Non-pigmented ciliary epithelial cell (primary cell): ENCODE data around the gene TMEM98.
"Not testable (repeated sequence)": the region's sequence is repeated elsewhere in the genome, so short reads cannot be mapped to it uniquely, and the experiment has no call there.

Experiments
- DNase-seq: peaks from one replicate; pipeline ENCODE4 v3.0.0-alpha.2; 2010; ENCODE audit warnings: low read depth

TMEM98 gene

GRCh38 chr17:32927724-32928585 is at the start of gene TMEM98:
TMEM98 (plus strand) TSS chr17:32928153; CDS start chr17:32931529, 3,376 bp downstream.
- DNase-seq, result no peak

- no peak for DNase-seq
Observed at GRCh38 chr17:32878211-32878610, 49.7 kb upstream of the TMEM98 start.

GRCh38 chr17:32879134-32879533 is 48.8 kb upstream of the TMEM98 start:
- no peak for DNase-seq

GRCh38 chr17:32880671-32881453 is 47.1 kb upstream of the TMEM98 start:
- no peak for DNase-seq

GRCh38 chr17:32882029-32882428 is 45.9 kb upstream of the TMEM98 start:
- no peak for DNase-seq

GRCh38 chr17:32882734-32883133 is 45.2 kb upstream of the TMEM98 start:
- DNase-seq, result no peak

- DNase-seq, result not testable (repeated sequence)
Observed at GRCh38 chr17:32886951-32887350, 41.0 kb upstream of the TMEM98 start.

GRCh38 chr17:32887410-32887809 is 40.5 kb upstream of the TMEM98 start:
- DNase-seq, result not testable (repeated sequence)

- no peak for DNase-seq
Observed at GRCh38 chr17:32894245-32894644, 33.7 kb upstream of the TMEM98 start.

GRCh38 chr17:32896647-32897258 is 31.2 kb upstream of the TMEM98 start:
- no peak for DNase-seq

GRCh38 chr17:32899236-32900013 is 28.5 kb upstream of the TMEM98 start:
- no peak for DNase-seq

- no peak for DNase-seq
Observed at GRCh38 chr17:32901743-32902142, 26.2 kb upstream of the TMEM98 start.

GRCh38 chr17:32903774-32904673 is 23.9 kb upstream of the TMEM98 start:
- DNase-seq, result no peak

GRCh38 chr17:32904891-32905290 is 23.1 kb upstream of the TMEM98 start:
- no peak for DNase-seq

GRCh38 chr17:32907583-32907982 is 20.4 kb upstream of the TMEM98 start:
- no peak for DNase-seq

- DNase-seq, result peak; percentile 68
Observed at GRCh38 chr17:32909787-32910369, 18.1 kb upstream of the TMEM98 start.

- no peak for DNase-seq
Observed at GRCh38 chr17:32910769-32911168, 17.2 kb upstream of the TMEM98 start.

GRCh38 chr17:32912218-32912897 is 15.6 kb upstream of the TMEM98 start:
- DNase-seq, result no peak

GRCh38 chr17:32913593-32913992 is 14.4 kb upstream of the TMEM98 start:
- DNase-seq, result no peak

GRCh38 chr17:32914181-32914580 is 13.8 kb upstream of the TMEM98 start:
- no peak for DNase-seq
